Activated T-cell treated with anti-CD3 and anti-CD28 coated beads, Interleukin-2, amount 50 U/mL, for 48 hours (primary cell): ENCODE data around the gene URB1.
"Not testable (repeated sequence)": the region's sequence is repeated elsewhere in the genome, so short reads cannot be mapped to it uniquely, and the experiment has no call there.

Experiments
- DNase-seq, 2 experiments: peaks; one replicate each; pipeline ENCODE4 v3.0.0-alpha.2; 2020

The URB1 gene

GRCh38 chr21:32392880-32393676 lies at the start of gene URB1:
TSS of gene URB1 (minus strand) at chr21:32393012. CDS start at chr21:32392910, 102 bp downstream.
- DNase-seq, result peak; percentile 98

GRCh38 chr21:32437729-32438128 lies 44.9 kb upstream of the URB1 start:
- no peak for DNase-seq

GRCh38 chr21:32432982-32433660 lies 40.3 kb upstream of the URB1 start:
- not testable (repeated sequence) for DNase-seq

GRCh38 chr21:32427958-32428623 lies 35.3 kb upstream of the URB1 start:
- DNase-seq, result no peak

GRCh38 chr21:32426592-32427051 lies 33.8 kb upstream of the URB1 start:
- DNase-seq, result no peak

- no peak for DNase-seq
Measured at GRCh38 chr21:32426066-32426465, 33.3 kb upstream of the URB1 start.

GRCh38 chr21:32425628-32426027 lies 32.8 kb upstream of the URB1 start:
- no peak for DNase-seq

- no peak for DNase-seq
Measured at GRCh38 chr21:32424674-32425073, 31.9 kb upstream of the URB1 start.

- no peak for DNase-seq
Measured at GRCh38 chr21:32424191-32424535, 31.4 kb upstream of the URB1 start.

- no peak for DNase-seq
Measured at GRCh38 chr21:32423320-32424190, 30.7 kb upstream of the URB1 start.

- DNase-seq, result no peak
Measured at GRCh38 chr21:32422064-32422463, 29.3 kb upstream of the URB1 start.

- no peak for DNase-seq
Measured at GRCh38 chr21:32418146-32418545, 25.3 kb upstream of the URB1 start.

GRCh38 chr21:32415451-32416398 lies 22.9 kb upstream of the URB1 start:
- DNase-seq, result no peak

- DNase-seq, result no peak
Measured at GRCh38 chr21:32414579-32415358, 22.0 kb upstream of the URB1 start.

- peak; percentile 25 to 29 for DNase-seq
Measured at GRCh38 chr21:32413697-32414578, 21.1 kb upstream of the URB1 start.

GRCh38 chr21:32413015-32413504 lies 20.2 kb upstream of the URB1 start:
- DNase-seq, result peak in 1 of 2 experiments; percentile 66

- DNase-seq, result peak; percentile 78 to 83
Measured at GRCh38 chr21:32412162-32413014, 19.6 kb upstream of the URB1 start, which contains the start of gene EVA1C. TSS of gene EVA1C (plus strand) at chr21:32412706. CDS start at chr21:32412854, 148 bp downstream.
